Raji (cell line): ENCODE measurements around the gene PTPN1.

ENCODE experiments used
- POLR2A ChIP-seq: IDR thresholded peaks from 2 replicates; pipeline ENCODE4 v1.6.1; 2011; ENCODE audit warnings: low read depth, low read length, control low read depth; ENCODE audit not compliant: insufficient read depth

Gene PTPN1

DNA sequence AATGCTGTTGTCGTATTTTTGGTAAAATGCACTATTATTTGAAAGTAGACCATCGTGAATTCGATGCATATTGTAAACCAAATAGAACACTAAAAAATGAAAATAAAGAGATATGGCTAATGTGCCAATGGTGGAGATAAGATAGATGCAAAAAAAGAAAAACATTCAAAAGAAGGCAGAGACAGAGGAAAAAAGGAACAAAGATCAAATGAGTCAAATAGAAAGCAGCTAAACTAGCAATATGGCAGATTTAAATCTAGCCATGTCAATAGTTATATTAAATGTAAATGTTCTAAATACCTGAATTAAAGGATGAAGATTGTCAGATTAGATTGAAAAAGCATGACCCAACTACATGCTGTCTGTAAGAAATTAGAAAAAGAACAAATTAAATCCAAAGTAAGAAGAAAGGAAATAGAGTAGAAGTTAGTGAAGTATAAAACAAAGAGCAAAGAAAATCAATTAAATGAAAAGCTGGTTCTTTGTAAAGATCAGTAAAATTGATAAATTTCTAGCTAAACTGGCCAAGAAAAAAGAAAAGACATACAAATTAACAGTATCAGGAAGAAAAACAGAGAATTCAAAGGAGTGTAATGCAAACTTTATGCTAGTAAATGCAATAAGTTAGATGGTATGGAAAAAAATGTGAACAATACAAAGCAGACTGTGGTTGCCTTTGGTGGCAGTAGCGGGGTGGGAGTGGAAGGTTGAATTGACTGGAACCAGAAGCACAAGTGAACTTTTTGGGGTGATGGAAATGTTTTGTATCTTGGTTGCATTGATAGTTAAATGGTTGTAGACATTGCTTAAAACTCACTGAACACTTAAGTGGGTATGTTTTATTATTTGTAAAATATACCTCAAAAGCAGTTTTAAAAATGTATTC lies 44.8 kb downstream of the PTPN1 start:
- no peak for TF ChIP-seq POLR2A

DNA sequence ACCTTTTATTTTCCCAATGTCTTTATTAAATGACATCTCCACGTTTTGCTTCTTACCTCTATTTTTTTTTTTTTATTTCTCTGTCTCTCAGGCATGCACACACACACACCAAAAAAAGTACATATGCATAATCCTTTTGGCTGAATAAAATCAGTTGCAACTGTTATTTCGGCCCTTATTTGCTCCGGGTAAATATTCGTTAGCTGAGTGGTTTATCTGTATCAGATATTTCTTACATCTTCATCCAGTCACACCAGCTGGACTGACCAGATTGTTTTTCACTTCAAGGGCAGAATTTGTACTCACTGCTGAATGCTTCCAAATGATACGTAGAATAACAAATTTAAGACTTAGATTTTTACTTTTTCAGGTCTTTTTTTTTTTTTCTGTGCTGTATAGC lies 45.5 kb downstream of the PTPN1 start:
- no peak for TF ChIP-seq POLR2A

DNA sequence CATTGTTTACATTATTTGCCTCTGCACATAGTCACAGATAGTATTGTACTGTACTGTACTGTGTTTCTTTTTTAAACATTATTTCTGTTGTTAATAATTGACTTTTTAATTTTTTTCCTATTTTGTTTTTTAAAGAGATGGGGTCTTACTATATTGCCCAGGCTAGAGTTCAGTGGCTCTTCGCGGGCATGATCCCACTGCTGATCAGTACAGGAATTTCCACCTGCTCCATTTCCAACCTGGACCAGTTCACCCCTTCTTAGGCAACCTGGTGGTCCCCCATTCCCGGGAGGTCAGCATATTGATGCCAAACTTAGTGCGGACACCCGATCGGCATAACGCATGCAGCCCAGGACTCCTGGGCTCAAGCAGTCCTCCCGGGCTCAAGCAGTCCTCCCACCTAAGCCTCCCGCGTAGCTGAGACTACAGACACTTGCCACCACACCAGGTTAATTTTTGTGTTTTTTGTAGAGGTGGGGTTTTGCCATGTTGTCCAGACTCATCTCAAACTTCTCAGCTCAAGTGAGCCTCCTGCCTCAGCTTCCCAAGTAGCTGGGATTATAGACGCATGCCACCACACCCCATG lies 47.5 kb downstream of the PTPN1 start:
- TF ChIP-seq POLR2A: no peak

DNA sequence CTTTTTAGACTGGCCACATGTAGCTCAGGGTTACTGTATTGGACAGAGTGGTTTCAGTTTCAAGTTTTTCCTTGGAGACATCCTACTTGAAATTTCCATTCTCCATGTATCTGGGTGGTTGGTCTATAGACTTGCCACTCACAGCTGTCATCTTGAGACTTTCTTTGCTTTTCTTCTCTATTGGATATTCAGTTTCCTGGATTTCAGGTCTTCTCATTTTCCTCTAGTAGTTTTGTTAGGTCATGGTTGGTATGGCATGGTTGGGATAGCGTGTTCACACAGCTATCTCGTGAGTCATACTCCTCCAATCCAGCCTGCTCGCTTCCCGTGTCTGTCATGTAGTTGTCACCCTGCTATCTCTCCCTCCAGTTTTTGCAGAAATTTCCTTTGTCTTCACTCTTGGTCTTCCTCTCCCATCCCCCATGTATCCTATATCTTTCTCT lies 48.3 kb downstream of the PTPN1 start:
- TF ChIP-seq POLR2A: no peak

DNA sequence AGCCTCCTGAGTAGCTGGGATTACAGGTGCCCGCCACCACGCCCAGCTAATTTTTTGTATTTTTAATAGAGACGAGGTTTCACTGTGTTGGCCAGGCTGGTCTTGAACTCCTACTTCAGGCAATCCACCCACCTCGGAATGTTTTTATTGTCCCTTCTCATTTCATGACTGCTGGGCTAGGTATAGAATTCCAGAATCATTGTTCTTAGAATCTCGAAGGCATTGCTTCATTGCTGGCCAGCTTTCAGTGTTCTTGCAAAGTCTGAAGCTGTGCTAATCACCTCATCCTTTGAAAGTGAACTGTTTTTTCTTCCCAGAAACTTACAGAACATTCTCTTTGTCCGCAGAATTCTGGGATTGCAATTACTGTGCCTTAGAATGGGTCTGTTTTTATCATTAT lies 49.0 kb downstream of the PTPN1 start:
- no peak for TF ChIP-seq POLR2A

DNA sequence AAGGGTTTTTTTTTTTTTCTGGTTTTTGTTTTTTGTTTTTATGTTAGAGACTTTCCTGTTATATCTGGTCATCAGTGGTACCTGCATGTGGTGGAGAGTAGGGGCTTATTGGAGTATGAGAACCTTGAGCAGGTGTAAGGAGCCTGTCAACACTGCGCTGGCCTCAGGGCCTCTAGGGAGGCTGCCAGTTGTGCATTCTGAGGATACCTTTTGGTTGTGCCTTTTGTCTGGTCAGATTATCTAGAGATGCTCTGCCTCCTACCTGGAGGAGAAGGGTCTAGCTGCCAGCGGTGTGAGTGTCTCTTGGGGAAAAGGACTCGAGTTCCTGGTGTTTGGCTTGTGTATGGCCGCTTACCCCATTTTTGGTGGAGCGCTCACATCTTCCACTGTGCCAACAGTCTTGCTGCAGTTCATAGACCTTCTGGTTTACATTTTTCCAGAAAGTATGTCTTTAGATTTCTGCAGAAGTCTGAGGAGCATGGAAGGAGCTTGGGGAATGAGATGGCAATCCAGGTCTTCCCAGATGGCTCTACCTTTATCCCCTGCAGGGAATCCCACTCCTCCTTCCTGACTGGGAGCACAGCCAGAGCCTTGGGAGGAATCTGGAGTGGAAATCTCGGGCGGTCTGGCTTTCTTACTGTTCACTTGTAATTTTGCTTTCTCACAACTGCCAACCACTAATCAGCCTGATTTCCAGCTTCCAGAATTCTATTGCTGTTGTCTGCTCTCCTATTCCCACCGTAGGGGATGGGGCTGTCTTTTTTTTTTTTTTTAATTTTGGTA lies 49.9 kb downstream of the PTPN1 start:
- TF ChIP-seq POLR2A: no peak

DNA sequence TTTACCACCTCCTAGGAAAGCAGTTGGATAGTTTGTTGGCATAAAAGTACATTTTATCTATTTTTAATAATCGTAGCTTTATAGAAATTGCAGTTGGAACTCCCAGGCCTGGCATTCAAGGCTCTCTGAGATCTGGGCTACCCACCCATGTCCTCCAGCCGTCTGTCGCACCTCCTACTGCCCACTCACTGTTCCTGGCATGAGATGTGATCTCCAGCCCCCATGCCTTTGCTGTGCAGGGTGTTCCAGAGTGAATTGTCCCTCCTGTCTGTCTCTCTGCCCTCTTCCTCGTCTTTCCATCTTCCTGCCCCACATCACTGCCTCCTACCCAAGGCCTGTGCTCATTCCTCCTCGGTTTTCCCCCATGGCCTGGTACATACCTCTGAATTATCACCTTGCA lies 50.7 kb downstream of the PTPN1 start:
- TF ChIP-seq POLR2A: no peak

DNA sequence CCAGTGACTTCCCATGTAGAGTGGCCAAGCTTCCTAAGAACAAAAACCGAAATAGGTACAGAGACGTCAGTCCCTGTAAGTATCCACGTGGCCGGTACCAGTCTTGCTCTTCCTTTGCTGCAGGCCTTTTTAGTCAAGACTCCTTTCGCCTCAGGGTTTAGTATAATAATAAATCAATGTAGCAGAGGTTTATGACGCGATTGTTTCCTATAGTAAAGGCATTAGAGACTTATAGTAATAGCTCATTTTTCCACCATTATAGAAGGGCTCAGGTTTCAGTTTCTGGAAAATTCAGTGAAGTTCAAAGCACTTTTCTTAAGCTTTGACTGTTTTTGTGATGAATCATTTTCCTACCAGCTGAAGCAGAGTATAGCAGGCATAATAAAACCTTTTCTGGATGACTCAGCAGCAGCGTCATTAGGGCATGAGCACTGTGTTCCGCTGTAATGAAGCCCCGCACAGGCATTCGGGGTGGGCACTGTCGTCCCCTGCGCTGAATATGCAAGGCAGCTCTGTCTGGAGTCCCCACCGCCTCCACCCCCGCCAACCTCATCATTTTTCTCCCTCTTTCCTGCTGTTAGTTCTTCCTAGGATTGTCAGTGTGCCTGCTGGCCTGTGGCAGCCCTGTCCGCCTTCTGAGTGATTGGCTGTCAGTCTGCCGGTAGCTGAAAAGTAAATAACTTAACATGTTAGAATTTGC lies 51.3 kb downstream of the PTPN1 start:
- no peak for TF ChIP-seq POLR2A

DNA sequence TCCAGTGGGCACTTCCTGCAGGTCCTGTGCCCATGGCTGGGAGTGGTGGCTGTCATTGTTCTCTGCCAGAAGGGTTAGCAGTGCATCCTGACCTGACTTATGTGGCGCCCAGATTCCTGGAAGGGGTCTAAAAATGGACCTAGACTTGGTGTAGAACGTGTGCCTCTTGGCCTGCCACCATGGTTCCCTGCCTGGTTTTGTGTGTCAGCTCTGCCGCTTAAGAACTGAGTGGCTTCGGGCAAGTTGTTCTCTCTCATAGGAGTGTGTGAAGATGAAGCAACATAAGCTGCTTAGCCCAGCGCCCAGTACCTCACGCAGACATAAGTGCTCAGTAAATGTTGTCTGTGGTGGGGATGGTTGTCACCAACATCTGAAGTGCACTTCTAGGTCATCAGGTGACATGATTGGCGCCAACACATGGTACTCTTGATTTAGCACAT lies 52.1 kb downstream of the PTPN1 start:
- TF ChIP-seq POLR2A: no peak

DNA sequence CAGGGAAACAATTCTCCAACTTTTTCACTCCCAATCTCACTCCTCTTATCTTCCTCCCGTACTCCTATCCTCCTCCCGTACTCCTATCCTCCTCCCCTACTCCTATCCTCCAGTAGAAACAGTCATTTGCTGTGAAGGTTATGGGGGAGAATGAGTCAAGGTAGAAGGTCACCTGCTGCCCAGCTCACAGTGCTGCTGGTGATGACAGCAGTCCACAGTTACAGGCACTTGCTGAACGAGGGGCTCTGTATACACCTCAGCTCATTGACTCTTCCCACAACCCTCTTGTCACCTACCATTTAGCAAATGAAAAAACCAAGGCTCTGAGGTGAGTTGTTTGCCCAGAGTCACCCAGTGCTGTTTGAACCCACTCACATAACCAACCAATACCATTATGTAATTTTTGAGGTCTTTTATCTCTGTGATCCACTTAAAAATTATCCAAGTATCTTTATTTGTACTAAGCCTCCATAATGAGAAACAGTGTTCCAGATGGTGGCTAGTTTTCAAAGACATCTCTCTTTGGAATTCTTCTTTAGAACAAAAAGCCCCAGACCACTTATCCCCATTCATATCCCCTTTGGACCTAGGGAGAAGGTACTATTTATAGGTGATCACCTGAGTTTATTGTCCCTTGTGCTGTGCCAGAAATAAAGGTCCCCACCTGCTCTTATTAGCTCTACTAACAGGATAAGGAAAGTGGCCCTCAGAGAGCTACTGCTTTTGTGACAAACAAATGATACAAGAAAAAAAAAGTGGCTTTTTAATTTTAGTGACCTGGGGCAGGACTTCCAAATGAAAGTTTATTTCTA lies 53.2 kb downstream of the PTPN1 start:
- no peak for TF ChIP-seq POLR2A

DNA sequence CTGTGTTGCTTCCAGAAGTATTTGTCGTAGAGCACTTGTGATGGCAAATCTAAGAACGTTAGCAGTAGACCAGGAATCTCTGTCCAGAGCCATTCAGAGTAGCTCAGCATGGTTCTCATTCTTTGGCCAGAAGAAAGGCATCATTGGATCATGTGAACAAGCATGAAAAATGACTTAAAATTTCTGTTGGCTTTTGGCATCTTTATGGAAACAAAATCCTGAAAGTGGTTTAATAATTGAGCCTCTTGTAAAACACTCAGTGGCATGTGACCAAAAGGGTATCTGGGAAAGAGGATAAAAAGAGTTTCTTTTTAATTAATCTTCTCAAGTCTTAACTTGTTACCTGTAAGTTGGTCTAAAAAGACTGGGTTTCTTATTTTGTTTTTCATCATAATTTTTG lies 55.2 kb downstream of the PTPN1 start:
- no peak for TF ChIP-seq POLR2A

DNA sequence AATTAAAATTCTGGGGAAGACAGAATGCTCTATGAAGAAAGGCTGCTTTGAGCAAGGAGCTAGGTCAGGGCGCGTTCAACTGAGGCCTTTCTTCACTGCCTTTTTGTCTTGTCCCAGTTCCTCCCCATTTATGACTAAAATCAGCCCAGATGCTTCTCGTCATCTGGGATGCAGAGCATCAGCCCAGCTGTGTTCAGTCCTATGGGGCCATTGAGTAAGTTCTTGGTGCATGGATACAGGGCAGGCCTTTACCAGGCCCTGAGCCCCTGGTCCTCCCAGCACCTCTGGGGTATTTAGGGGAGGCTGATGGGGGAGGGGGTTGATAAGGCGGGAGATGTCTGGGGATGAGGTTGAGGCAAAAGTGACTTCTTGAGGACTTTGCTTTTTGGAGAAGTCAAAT lies 55.7 kb downstream of the PTPN1 start:
- no peak for TF ChIP-seq POLR2A

DNA sequence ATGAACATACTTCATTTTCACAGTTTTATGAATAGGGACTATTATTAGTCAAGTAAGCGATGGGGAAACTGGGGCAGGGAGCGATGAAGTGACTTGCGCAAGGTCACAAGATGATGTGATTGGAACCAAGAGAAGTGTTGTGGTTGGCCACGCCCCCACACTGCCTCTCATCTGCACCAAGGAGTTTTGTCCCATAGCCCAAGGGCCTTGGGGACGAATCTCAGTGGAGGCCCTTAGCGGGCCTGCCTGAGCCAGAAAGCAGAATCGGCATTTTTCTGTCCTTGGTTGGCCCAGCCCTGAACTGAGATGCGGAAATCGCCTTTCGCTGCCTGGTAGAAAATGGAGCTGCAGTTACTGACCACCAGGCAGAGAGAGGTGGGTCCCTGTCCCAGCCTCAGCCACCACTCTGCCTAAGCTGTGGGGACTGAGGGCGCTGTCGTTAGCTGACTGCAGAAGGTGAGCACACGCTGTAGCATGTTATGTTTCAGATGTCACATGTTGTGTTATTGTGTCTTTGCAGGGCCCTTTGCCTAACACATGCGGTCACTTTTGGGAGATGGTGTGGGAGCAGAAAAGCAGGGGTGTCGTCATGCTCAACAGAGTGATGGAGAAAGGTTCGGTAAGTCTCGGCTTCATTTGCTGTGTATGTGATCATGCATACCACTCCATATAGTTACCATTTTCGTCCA lies 57.8 kb downstream of the PTPN1 start:
- no peak for TF ChIP-seq POLR2A

DNA sequence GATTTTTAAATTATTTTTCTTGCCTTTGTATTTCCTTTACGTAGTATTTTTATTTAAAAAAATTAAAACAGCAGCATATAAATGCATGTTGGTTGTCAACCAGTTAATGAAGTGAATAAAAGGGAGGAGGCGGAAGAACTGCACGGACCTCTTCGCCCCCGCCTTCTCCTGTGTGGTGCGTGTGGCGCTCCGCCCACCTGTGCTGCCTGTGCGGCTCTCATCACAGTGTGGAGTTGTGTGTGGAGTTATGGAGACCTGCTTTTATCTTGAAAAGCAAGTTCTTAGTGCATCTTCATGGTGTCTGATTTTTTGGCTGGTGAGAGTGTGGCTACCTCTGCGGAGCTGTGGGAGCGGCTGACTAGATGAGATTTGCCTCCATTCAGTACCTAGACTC lies 58.4 kb downstream of the PTPN1 start:
- no peak for TF ChIP-seq POLR2A
